HL-60 (cell line): ENCODE results near the gene MYO7A.

Experiments
- GABPA ChIP-seq: IDR thresholded peaks from 2 replicates; pipeline ENCODE4 v1.6.1; 2012; ENCODE audit warnings: low read depth
- POLR2AphosphoS5 ChIP-seq: IDR thresholded peaks from 2 replicates; pipeline ENCODE4 v1.6.1; 2012; ENCODE audit warnings: low read depth
- TF ChIP-seq, protein P1 (sequence below): IDR thresholded peaks from one replicate; pipeline ENCODE4 v1.5.1; 2011; ENCODE audit warnings: low read length, control low read depth, inconsistent platforms; ENCODE audit not compliant: insufficient read depth
- TF ChIP-seq, protein P2 (sequence below): IDR thresholded peaks from 2 replicates; pipeline ENCODE4 v1.6.1; 2012; ENCODE audit warnings: low read depth; ENCODE audit not compliant: insufficient replicate concordance

DNA sequence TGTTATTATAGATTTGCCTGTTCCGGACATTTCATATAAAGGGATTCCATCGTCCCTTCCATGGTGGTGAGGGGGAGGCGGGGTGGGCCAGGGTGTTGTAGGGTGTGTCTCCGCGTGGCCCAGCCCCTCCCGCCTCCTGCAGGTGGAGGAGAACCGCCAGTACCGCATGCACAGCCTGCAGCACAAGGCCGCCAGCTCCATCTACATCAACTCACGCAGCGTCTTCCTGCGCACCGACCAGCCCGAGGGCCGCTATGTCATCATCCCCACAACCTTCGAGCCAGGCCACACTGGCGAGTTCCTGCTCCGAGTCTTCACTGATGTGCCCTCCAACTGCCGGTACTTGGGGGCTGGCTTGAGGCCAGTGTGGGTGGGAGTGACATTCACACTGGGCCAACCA lies 7.5 kb upstream of the MYO7A start:
- TF ChIP-seq, protein P1, sequence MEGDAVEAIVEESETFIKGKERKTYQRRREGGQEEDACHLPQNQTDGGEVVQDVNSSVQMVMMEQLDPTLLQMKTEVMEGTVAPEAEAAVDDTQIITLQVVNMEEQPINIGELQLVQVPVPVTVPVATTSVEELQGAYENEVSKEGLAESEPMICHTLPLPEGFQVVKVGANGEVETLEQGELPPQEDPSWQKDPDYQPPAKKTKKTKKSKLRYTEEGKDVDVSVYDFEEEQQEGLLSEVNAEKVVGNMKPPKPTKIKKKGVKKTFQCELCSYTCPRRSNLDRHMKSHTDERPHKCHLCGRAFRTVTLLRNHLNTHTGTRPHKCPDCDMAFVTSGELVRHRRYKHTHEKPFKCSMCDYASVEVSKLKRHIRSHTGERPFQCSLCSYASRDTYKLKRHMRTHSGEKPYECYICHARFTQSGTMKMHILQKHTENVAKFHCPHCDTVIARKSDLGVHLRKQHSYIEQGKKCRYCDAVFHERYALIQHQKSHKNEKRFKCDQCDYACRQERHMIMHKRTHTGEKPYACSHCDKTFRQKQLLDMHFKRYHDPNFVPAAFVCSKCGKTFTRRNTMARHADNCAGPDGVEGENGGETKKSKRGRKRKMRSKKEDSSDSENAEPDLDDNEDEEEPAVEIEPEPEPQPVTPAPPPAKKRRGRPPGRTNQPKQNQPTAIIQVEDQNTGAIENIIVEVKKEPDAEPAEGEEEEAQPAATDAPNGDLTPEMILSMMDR: no peak
- TF ChIP-seq GABPA: no peak
- TF ChIP-seq, protein P2, sequence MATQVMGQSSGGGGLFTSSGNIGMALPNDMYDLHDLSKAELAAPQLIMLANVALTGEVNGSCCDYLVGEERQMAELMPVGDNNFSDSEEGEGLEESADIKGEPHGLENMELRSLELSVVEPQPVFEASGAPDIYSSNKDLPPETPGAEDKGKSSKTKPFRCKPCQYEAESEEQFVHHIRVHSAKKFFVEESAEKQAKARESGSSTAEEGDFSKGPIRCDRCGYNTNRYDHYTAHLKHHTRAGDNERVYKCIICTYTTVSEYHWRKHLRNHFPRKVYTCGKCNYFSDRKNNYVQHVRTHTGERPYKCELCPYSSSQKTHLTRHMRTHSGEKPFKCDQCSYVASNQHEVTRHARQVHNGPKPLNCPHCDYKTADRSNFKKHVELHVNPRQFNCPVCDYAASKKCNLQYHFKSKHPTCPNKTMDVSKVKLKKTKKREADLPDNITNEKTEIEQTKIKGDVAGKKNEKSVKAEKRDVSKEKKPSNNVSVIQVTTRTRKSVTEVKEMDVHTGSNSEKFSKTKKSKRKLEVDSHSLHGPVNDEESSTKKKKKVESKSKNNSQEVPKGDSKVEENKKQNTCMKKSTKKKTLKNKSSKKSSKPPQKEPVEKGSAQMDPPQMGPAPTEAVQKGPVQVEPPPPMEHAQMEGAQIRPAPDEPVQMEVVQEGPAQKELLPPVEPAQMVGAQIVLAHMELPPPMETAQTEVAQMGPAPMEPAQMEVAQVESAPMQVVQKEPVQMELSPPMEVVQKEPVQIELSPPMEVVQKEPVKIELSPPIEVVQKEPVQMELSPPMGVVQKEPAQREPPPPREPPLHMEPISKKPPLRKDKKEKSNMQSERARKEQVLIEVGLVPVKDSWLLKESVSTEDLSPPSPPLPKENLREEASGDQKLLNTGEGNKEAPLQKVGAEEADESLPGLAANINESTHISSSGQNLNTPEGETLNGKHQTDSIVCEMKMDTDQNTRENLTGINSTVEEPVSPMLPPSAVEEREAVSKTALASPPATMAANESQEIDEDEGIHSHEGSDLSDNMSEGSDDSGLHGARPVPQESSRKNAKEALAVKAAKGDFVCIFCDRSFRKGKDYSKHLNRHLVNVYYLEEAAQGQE: no peak
- TF ChIP-seq POLR2AphosphoS5: no peak
